Measurements from ENCODE around the gene SLPI.

The SLPI gene, protein sequence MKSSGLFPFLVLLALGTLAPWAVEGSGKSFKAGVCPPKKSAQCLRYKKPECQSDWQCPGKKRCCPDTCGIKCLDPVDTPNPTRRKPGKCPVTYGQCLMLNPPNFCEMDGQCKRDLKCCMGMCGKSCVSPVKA

DNA sequence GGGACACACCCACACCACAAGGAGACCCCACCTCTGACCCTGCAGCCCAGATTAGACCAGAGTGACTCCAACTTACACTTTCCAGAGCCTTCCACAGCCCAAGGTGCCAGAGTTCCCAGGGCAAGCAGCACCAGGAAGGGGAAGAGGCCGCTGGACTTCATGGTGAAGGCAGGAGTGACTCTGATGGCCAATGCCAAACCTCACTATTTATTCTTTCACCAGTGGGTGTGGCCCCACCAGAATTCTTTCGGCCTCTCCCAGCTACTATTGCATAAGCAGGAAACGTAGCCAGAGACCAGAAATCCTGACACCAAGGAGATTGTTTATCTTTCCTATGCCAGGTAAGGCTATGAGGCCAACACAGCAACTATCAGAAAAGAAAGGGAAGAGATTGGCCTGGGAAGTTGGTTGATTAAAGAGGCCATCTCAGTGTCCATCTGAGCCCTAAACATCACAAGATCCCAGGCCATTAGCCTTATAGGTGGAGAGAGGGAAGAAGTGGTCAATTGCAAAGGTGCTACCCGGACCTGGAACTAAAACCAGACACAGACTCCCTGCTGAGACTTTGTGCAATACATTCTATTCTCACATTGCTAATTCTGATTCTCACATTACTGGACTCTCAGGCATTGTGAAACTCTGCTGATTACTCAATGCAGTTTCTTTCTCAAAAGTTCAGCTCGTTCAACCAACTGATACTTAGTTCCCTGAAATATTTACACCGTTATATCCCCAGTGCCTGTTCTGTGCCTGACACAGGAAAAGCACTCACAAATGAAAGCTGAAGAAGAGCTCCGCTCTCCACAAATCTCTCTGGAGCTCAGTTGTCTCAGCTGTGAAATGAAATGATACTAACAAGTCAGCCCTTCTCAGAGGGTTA is at the start of gene SLPI:
Gene SLPI (minus strand): TSS at position 182 of the 880 bp plus-strand sequence. CDS start 21 bp downstream, at position 161.
- DNase-seq (ENCODE audit: low spot score) = peak; percentile 59

DNA sequence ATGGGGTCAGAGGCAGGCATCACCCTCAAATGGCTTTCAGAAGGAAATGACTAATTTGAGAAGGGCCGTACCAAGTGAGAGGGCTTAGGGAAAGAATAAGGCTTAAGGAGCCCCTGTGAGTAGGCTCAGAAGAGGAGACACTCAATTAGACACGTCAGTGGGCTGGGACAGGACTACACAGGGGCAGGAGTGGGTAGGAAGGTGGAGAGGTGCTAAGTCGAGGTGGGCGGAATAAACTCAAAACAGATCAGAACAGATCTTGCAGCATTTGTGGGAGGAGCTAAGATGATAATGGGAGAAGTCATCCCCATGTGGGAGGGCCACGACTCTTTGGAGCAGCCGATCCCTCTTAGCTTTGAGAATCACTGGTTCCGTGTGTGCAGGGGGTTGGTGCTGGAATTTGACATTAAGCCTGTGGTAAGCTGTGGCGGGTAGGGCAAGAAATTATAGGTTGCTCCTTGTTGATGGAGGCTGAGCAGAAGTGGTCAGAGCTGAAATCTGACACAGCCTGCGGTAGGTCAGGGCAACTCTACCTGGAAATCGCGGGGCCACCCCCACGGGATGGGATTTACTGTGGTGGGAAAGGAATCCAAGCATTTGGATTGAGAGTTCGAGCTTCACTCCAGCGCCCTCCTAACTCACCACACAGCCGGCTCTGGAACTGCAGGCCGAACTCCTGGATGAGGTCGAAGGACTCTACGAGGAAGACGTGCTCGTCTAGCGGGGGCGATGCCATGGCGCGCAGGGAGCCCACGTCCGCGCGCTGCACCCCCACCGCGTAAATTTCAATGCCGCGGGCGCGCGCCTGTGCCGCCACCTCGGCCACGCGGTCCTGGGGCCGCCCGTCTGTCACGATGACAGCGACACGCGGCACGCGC is 49.5 kb upstream of the SLPI start:
- no peak for DNase-seq (ENCODE audit: low spot score)

DNA sequence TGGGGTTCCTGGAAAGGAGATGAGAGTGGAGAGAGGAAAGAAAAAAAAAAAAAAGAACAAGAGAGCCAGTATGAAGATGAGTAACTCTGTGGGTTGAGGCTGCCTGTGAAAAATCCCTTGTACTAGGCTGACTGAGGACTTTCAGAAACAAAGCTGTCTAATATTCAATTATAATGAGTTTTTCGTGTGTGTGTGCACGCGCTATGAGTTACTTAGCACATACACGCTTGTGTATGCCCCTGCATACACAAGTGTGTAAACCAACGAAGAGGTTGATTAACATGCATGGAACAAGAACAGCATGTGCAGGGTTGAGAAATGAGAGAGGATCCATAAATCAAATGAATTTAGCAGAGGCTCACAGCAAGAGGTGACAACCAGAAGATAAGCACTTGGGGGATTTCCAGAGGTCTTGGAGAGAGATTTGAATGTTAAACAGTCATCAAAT is 47.5 kb upstream of the SLPI start:
- no peak for DNase-seq (ENCODE audit: low spot score)

DNA sequence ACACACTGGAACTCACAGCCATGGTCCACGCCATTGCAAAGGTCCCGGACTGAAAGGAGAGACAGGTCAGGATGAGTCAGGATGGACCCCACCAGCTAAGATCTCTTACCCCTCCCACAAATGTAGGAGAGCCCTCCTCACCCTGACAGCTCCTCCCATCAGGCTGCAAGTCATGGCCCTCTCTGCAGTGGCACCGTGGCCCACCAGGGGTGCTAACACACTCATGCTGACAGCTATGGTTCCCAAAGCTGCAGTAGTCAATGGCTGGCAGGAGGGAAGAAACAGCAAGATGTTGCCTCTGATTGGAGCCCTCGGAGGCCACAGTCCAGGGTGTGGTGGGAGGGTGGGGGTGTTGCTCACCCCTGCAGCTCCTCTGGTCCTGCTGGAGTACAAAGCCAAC is 46.6 kb upstream of the SLPI start:
- peak; percentile 38 for DNase-seq (ENCODE audit: low spot score)

DNA sequence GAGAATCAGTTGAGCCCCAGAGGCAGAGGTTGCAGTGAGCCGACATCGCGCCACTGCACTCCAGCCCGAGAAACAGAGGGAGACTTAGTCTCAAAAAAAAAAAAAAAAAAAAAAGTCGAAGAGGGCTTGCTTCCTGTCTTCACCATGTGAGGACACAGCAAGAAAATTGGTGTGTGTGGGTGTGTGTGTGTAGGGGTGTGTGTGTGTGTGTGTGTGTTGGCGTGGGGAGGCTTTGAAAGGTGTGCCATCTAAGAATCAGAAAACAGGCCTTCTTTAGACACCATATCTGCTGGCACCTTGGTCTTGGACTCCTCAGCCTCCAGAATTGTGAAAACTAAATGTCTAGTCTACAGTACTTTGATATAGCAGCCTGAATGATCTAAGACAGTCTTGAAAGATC is 45.4 kb upstream of the SLPI start:
- DNase-seq (ENCODE audit: low spot score) = no peak

DNA sequence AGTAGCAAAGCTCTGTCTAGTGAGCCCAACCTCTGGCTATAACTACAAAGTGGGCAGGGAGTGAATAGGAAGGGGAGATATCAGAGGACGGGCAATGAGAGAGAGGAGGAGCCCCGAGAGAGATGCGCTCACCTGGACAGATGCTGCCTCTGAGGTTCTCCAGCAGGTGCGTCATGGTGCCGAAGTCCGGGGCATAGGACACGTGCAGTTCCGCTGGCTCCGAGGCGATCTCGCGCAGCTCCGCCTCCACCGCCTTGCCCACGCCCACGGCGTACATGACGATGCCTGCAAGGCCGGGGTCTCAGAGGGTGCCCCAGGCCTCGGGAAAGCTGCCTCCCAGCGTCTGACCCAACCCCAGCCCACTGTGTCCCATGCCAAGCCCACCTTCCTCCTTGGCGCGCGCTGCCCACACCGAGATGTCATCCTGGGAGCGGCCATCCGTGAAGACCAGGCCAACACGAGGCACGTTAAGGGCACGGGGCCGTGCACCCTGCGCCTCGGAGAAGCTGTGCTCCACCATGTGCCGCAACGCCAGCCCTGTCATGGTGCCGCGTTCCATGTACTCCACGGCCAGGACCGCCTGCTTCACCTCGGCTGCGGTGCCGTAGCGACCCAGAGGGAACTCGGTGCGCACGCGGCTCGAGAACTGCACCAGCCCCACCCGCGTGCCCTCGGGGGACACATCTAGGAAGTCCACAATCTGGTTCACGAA is 43.6 kb upstream of the SLPI start:
- DNase-seq (ENCODE audit: low spot score) = no peak

DNA sequence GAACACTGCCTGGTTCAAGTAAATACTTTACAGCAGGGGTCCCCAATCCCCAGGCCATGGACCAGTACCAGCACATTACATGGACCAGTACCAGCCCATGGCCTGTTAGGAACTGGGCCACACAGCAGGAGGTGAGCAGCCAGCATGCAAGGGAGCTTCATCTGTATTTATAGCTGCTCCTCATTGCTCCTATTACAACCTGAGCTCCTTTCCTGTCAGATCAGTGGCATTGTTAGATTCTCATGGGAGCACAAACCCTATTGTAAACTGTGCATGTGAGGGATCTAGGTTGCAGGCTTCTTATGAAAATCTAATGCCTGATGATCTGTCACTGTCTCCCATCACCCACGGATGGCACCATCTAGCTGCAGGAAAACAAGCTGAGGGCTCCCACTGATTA is 40.3 kb upstream of the SLPI start:
- no peak for DNase-seq (ENCODE audit: low spot score)

DNA sequence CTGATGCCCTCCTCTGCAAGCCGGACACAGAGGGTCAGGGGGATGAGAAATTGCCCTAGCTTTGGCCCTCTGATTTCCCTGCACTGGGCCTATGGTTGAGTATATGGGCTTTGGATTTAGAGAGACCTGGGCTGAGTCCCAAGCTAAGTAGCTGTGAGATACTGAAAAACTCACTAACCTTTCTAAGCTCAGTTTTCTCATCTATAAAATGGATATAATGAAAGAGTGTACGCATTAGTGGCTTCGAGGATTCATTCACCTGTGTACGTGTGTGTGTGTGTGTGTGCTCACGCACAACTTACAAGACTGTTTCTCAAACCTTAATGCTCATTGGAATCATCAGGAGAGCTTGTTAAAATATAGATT is 39.6 kb upstream of the SLPI start:
- no peak for DNase-seq (ENCODE audit: low spot score)

DNA sequence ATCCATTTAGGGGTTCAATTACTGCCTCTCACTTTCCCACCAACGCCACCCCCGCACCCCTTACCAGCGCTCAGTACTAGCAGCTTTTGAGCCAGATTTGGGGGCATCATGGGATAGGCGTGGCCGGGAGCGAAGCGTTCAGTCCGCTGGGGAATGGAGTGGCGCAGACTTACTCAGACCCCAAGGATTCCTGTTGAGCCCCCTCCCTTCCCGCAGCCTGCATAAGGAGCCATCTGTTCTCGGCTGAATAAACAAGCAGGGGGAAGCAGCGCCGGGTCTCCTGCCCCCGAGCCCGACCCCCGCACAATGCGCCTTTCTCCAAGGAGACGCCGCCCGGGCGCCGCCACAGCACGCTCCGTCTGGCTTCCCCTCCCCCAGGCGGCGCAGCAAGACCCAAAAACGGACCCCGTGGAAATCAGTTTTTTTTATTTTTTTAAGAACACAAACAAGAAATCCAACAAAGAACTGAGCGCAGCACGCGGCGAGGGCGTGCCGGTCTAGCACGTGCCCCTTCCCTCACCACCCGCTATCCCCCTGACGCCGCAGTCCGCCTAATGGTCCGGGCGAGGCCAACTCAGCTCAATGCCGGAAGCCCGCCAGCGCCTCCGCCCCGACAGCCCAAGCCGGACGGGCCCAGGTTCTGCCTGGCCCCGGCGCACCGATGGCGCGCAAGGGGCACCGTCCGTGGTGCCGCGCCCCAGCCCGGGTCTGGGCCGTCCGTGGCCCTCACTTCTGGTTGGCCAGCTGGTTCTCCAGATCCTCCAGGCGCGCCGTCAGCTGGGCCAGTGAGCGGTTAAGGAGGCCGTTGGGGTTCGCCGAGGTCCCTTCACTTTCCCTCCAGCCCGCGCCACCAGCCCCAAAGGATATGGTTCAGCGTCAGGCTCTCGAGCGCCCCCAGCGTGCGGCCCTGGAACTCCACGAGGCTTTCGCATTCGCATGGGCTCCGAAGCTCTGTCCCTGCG is 39.0 kb upstream of the SLPI start:
- peak; percentile 91 for DNase-seq (ENCODE audit: low spot score)

DNA sequence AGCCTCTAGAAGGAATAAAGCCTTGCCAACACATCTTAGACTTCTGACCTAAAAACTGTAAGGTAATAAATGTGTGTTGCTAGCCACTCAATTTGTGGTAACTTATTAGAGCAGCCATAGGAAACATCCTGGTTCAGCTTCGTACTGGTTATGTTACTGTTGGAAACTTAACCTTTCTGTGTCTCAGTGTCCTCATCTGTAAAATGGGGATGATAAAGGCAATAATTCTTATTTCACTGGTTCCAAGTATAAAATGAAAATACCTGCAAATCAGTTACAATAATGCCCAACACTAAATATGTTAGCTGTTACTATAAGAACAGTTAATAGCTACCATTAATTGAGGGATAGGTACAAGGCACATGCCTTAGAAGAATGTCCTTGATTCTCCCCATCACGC is 38.0 kb upstream of the SLPI start:
- no peak for DNase-seq (ENCODE audit: low spot score)

DNA sequence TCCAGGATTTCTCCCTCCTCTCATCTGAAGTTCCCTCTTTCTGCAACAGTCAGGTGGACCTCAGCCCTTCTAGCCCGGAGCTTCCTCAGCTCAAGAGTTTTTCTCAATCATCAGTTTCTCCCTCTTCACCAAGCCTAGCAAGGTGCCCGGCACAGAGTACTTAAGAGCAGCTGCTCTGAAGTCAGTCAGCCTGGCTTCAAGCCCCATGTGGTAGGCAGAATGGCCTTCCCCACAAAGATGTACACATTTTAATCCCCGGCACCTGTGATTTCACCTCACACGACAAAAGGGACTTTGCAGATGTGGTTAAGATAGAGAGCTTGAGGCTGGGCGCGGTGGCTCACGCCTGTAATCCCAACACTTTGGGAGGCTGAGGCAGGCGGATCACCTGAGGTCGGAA is 37.2 kb upstream of the SLPI start:
- no peak for DNase-seq (ENCODE audit: low spot score)

DNA sequence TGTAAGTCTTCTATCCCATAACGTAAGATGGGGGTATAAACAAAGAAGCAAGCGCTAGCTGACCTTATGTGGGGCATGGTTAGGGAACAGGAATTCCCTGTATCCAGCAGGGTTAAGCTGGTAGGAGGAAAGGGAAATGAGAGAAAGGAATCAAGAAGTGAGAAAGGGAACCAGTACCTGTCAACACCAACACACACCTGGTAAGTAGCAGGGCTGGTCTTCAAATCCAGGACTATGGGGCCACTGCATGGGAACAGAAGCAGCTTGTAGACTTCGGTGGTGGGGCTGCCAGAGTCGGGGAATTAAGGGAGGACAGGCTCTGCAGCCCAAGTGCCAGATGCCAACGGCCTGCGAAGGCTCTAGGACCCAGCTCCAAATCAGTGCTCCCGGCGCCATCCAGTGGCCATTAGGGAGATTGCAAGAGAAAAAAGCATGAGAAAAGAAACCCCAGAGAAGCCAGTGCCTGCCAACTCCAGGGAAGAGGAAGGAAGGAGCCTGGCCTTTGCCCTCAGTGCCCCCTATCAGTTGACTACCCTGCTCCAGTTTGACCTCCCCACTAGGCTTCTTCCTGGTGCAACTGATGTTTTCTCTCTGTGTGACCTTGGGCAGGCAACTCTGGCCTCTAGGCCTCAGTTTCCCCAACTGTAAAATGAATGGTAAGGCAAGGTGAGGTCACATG is 36.5 kb upstream of the SLPI start:
- DNase-seq (ENCODE audit: low spot score) = peak; percentile 91

DNA sequence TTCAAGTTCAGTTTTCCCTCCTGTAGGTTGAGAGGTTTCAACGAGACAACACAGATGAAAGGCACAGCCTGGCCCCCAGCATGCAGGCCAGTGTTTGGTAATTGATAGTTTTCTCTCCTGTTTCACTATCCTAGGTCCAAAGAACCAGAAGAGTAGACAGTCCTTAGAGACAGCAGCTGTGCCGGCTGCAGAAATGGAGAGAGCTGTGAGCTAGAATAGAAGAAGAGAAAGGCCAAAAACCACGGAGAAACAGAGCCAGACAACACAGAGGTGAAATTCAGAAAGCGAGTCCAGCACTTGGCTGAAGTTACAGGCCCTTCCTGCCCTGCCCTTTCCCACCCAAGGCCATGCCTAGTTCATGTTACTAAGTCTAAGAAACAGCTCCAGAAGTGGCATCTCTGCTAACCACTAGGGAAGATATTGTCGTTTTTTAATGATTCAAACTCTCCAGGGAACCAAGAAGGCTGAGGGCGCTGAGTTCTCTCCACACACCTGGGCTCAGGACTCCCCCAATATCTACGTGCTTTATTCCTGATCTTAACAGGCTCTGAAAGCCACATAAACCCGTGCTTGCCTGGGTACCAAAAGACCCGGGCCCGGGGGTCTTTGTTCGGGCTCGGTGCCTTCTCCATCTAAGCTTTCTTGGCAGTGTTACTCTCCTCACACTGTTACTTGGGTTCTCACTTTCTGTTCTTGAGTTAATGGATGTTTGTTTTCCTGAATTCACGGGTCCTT is 35.7 kb upstream of the SLPI start:
- DNase-seq (ENCODE audit: low spot score) = no peak

DNA sequence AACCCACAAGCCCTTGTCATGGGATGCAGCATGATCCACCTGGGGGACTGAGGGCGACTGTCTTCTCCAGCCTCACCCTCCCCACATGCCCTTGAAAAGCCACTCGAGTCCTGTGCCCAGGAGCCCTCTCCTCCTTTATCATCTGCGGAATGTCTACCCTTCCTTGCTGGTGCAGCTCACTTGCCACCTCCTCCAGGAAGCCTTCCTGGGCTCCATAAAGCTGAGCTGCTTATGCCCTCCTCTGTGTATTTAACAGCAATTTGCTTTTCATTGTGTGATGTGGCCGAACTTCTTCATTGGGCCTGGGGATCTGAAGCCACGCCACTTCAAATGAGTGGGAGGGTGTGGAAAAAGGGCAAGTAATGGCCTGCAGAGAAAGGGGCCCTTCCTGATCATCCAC is 34.5 kb upstream of the SLPI start:
- DNase-seq (ENCODE audit: low spot score) = no peak

DNA sequence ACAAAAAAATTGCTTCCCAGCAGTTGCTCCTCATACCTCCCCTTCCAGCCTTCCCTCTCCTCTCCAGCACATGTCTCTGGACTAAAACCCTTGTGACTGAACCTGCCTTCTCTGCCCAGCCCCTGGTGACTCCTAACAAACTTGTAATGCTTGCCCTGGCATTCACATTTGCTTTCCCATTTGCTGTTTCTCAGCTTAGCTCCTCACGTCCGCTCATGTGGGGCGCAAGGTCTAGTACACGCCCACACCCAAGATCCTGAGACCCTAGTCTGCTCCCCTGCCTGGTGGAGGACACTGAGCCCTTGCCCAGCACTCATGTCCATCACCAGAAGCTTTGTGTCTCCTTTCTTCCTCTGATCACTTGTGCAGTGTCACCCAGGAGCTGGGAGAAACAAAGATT is 34.0 kb upstream of the SLPI start:
- DNase-seq (ENCODE audit: low spot score) = no peak

DNA sequence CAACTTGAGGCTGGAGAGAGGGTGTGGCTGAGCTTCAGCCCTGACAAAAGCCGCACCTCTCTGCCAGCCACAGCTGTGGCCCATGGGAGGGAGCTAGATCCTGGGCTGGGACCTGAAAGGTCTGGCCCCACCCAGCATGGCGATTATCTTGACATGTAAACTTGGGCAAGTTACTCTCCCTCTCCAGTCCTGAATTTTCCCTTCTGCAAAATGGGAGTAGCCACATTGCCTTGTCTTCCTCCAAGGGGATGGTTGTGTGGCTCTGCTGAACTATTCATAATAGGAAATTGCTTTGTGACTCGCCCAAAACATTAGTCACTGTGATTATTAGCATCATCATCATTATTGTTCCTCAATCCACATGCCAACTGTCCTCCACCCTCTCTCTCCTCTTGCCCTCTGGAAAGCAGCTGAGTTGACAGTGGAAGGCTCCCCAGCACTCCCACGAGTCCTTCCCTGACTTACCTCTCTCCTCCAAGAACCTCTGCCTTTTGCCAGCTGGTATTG is 29.2 kb upstream of the SLPI start:
- DNase-seq (ENCODE audit: low spot score) = no peak

DNA sequence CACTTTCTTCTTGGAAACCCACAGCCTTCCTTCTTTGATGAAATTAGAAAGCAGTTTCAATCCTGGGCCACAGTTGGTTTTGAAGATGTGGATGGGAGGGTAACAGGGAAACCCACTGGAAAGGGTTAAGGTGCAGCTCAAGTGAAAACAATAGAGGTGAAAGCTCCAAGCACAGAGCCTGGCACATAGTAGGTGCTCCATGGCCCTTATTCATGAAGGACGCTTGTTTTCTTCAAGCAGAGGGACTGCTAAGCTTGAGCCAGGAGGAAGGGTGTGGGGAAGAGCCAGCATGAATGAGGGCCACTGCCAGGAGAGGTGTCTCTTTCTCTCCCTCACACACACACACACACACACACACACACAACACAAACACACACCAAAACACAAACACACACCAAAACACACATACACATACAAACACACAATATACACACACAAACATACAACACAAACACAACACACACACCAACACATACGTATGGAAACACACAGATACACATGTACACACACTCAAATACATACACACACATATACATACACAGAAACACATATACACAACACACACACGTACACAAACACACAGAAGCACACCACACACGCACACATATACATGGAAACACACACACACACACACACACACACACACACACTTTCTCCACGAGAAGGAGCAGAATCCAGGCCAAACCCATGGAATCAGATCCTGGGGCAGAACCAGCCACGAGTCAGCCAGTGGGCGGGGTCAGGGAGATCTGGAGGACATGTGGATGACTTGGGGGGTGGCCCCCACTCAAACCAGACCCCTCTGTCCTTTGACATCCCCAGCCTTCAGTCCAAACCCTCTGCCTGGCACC is 28.6 kb upstream of the SLPI start:
- DNase-seq (ENCODE audit: low spot score) = no peak

DNA sequence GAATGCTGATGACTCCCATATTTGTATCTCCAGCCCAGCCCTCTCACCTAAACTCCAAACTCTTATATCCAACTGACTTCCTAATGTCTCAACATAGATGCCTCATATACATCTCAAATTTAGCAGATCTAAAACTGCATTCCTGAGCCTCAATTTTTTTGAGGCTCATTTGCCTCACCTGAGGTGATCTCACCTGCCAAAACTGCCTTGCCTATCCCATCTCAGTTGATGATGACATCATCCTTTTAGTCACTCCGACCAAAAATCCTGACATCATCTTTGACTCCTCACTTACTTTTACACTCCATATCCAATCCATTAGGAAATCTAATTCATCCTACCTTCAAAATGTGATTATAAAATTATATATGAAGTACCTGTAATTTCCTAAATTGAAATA is 25.6 kb upstream of the SLPI start:
- DNase-seq (ENCODE audit: low spot score) = no peak

DNA sequence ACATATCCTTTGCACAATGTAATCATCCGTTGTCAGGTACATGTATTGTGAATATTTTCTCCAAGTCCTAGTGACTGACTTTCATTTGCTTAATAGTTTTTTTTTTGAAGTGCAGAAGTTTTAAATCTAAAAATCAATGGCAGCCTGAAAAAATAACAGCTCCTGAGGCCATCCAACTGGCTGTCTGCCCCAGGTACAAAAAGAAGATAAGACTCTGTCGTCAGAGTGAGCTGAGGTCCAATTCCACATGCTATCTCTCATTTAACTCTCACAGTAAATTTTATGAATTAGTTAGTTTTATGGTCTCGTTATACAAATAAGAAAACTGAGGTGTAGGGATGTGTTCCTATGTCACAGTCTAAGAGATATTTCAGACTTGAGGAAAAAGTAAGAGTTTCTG is 21.0 kb upstream of the SLPI start:
- DNase-seq (ENCODE audit: low spot score) = no peak
